Activated CD8-positive, alpha-beta memory T cell treated with anti-CD3 and anti-CD28 coated beads, Interleukin-2, amount 50 U/mL, for 24 hours (primary cell): ENCODE measurements around the gene RTKN2.

ENCODE experiments used
- DNase-seq: peaks from one replicate; pipeline ENCODE4 v3.0.0-alpha.2; 2020; ENCODE audit errors: extremely low read depth

The RTKN2 gene

DNA sequence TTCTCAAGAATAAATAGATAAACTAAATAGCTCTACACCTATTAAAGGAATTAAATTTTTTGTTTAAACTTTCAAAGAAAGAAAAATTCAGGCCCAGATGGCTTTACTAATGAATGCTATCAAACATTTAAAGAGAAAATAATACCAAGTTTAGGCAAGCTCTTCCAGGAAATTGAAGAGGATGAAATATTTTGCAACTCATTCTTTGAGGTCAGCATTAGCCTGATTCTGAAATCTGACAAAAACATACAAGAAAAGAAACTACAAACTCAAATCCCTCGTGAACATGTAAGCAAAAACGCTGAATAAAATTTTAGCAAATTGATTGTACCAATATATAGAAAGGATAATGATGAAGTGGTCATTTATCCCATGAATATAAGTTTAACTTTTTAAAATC lies 93.4 kb downstream of the RTKN2 start:
- DNase-seq = no peak

DNA sequence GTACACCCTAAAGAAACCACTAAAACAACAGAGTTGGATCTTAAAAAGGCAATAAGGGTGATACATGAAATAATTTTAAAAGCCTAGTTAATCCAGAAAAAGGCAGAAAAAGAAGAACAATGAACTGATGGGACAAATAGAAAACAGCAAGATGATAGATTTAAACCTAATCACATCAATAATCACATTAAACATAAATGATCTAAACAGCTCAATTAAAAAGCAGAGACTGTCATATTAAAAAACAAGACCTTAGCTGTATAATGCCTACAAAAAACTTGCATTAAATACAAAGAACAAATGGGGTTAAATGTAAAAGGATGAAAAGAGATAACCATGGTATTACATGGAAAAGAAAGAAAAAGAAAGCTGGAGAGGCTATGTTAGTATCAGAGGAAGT lies 96.2 kb downstream of the RTKN2 start:
- DNase-seq = no peak

DNA sequence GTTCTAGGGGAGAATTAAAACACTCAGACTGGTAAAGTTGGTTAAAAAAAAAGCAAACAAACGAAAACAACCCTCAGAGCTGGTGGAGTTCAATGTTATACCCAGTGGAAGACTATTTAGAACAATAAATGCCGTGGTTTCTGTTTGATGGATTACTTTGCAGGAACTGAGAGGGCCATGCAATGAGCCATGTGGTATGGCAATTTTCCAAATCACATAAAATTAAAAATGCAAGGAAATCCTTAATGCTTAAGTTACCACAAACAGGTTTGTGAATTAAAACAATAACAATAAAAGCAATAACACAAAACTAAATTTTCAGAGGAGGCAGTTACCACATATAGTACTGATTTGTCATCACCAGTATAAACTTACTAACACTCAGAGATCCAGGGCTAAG lies 96.9 kb downstream of the RTKN2 start:
- no peak for DNase-seq

DNA sequence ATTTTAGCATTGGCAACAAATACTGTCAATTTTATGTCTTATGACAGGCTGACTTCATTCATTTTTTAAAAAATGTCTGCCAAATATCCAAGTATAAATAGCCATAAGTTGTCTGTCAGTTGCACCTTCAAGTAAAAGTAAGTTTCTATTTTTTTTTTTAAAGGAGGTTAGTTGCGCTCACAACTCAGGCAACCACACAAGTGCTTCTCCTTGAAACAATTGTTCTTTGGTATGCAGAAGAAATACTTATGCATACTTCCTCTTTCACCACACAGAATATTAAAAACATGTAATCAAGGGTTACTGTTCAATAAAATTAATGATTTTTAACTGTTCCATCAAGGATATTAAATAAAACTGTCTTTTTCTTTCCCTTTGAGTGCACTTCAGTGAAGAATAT lies 97.9 kb downstream of the RTKN2 start:
- DNase-seq = no peak

DNA sequence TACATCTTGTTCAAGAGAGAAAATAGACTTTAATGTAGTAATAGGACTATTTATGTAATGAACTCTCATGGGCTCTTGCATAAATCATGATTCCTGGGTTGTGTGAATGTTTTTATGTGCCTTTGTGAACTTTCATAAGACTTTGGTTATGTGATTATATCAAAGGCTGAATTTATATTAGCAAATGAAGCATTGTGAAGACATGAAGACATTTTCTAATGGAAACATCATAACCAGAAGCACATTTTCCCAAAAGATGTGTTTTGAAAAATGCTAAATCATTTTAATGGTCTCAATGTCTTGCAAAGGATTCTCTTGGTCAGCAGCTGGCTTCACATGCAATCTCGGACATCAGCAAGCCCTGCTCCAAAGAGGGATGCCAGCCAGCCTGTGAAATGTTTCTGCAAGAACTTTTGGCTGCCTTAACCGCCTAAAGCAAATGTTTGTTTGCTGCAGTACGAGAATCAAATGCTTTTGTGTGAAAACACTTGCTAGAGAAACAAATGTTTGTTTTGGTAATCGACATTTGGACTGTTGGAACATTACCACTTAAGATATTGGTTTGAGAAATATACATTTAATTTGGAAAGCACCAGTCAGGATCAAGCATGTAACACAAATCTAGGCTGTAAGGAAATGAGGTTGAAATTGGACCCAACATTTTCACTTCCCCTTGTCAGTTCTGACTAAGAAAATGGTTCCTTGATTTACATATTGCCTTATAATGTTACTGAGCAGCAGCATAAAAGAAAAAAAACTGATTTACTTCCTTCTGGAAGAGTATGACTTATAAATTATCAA lies 102.1 kb downstream of the RTKN2 start:
- DNase-seq = no peak

DNA sequence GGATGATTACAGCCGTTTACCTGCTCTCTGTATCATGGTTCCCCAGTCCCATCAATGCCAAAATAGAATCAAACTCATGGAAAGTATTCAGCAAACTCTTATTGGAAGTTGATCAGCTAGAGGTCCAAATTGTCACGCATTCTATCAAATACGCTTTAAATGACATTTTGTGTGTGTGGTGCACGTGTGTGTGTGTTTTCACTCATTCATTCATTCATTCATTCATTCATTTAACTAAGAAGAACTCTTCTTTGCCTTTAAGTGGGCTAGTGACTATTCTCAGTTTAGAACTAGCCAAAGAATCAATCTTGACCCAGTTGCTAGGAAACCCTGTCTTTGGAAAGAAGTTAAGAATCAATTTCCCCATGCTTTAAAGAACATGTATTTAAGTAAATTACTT lies 102.8 kb downstream of the RTKN2 start:
- no peak for DNase-seq

DNA sequence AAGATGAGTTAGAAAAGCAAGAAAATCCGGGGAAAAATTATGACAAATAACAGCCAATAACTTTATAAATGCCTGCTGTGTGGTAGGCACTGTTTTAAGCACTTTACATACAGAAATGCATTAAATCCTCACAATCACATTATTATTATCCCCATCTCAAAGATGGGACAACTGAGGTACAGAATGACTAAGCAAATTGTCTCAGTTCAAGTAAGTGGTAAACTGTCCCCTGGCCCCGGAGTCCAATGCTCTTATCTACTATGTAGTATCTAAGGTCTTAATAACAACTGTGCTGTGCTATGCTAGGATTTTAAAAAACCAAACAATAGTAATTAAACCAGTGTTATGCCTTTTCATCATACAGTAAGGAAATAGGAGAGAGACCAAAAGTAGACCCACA lies 105.6 kb downstream of the RTKN2 start:
- DNase-seq = no peak

DNA sequence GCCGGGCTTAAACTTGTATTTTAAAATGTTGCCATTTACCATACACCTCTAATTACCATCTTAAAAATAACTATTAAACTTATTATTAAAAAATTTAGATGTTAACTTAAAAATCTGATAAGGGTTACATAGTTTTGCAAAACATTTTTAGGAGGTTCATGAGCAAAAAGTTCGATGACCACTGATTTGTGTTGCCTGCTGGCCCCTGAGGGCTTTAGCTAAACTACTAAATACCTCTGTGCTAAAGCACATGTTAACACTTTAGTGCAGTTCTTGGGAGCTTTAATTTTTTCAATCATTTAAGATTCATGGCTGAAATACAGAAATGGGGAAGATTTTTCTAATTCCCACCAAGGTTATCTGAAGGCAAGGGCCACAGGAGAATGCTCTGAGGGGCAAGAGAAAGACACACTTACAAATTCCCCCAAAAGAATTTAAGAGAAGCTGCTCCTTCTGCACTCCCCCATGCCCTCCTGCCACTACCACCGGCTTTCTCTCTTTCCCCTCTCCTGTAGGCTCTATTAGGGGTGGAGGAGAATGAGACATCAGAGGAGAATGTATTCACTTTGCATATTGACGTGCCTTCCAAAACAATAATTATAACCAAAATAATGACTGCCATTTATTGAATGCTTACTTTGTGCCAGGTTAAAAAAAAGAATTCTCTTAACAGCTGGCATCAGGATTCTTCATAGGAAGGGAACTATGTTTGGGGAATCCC lies 106.2 kb downstream of the RTKN2 start:
- DNase-seq = no peak

DNA sequence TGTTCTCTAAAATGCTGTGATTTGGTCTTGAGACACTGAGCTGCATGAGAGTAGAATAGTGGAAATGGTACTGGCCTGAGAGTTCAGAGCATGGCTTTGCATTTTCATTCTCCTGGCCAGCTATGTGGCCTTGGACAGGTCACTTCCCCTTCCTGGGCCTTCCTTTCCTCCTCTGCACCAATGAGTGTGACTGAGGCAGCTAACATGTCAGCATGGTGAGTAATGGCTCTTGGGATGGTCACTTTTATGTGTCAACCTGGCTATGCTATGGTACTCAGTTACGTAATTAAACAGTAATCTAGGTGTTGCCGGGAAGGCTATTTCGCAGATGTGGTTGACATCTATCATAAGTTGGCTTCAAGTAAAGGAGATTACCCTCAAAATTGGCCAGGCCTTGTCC lies 109.3 kb downstream of the RTKN2 start:
- no peak for DNase-seq

DNA sequence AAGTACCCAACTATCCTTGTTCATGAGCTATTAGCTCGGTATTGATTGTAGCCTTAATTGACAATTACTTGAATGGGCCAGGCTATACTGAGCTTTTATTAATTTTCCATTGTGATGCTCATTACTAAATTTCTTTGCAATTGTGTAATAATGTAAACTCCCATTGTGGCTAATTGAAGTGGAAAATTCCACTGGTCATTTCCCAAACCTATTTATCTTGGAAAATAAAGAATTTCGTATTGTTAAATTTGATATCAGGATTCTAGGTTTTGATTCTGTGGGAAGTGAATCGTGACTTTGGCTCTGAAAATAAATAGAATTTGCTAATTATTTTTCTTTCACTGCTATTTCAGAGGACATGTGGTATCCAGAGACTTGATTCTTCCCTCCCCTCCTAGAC lies 111.0 kb downstream of the RTKN2 start:
- no peak for DNase-seq

DNA sequence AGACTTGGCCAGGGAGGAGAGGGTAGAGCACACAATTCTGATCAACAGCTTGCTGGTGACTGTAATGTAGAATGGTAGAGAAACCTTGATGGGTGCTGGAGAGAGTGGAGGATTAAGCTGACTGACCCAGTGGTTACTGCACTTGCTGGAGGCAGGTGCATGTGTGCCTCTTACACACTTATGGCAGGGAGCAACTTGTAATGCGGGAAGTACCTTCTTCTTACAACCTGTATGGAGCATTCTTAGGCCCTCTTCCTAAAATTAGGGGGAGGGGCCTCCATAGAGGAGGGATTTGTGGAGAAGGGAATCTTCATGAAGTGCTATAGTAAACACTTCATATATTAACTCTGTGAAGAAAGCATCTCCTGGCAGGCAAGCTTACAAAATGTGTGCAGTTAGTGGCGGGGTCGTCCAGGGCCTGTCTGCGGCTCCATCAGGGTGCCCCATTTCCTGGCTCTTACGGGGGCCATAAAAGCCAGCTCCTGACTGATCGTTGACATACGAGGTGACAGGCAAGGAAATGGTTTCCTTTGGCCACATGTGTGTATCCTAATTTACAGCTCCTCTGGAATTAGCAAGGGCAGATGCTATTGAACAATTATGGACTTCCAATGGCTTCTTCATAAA lies 113.5 kb downstream of the RTKN2 start:
- DNase-seq = no peak

DNA sequence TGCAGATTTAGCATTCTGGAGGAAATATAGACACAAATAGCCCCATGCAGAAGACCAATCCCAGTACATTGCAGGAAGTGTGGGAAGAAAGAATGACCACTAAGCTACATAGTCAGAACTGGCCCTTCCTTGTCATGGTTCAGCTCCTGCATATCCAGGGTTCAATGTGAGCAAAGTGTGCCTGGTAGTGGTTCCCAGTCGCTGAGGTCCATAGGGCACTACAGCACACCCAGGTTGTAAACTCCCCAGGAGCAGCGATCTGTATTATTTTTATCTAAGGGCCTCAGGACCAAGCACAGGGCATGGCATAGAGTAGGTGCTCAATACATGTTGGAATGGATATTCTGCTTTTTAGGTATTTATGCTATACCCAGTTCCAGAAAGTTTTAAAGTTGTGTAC lies 114.4 kb downstream of the RTKN2 start:
- DNase-seq = no peak

DNA sequence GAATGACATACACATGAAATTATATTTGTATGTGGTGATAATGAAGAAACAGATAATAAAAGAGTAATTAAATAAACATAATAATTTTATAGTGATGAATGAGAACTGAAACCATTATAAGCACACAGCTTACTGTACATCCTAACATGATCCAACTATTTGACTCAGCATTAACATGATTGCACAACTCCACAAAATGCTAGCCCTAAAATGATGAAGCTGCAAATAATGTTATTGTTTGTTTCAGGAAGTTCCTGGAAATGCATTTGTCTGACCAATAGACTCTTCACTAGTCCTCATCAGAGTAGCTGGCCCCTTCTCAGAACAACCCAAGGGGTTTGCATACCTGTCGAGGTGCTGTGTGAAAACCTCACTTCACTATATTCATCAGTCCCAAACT lies 115.5 kb downstream of the RTKN2 start:
- no peak for DNase-seq

DNA sequence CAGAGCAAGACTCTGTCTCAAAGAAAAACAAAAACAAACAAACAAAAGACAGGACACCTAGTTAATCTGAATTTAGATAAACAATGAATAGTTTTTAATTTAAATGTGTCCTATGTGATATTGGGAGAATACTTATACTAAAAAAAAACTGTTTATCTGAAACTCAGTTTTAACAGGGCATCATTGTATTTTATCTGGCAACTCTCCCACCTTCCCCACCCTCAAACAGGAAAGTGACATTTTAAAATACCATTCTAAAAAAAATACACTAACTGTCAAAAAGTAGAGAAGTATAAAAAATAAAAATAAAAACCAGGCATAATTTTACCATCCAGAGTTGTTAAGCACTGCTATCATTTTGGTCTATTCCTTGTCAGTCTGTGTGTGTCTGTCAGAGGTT lies 119.0 kb downstream of the RTKN2 start:
- DNase-seq = no peak

DNA sequence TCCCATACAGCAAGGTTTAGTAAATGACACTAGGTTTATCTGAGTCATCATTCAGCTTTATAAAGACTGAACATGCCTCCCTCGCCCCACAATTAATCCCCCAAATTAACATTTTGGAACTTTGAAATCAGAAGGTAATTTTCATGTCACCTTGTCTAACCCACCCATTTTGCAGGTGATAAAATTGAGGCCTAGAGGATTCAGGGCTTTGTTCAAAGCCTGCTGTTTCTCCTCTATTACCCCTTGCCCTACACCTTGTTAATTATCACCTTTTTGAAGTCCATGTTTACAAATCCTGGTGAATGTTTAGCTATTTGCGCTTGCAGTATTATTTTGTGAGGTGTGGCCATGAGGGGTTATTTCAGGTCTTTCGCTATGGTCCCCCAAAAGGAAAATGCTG lies 120.5 kb downstream of the RTKN2 start:
- DNase-seq = no peak

DNA sequence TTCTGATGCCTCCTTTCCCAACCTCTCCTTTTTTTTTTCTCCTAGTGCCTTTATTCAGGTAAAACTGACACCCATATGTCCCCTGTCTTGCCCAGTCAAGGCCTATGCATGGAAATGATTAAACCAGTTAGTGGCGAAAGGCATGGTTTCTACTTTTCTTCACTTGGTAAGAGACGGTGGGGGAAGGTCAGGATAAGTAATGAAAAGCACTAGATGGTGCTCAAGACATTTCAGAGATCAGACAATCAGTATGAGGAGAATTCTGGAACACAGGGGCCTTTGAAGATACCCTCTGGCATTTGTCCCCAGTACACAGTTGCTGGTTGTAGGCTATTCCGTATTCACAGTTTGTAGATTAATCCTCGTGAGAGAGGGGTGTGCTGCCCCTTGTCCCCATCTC lies 121.2 kb downstream of the RTKN2 start:
- DNase-seq = no peak

DNA sequence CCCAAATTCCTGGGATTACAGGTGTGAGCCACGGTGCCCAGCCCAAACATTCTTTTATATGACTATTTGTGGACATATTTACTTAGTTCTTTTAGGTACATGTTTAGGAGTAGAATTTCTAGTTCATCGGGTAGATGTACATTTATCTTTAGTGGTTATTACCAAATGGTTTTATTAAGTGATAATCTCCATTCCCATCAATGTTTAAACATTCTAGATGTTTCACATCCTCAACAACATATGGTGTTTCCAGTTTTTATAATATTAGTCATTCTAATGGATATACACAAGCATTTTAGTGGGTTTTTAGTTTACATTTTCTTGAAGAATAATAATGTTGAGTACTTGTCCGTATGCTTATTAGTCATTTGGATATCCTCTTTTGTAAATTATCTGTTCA lies 131.7 kb downstream of the RTKN2 start:
- DNase-seq = no peak

DNA sequence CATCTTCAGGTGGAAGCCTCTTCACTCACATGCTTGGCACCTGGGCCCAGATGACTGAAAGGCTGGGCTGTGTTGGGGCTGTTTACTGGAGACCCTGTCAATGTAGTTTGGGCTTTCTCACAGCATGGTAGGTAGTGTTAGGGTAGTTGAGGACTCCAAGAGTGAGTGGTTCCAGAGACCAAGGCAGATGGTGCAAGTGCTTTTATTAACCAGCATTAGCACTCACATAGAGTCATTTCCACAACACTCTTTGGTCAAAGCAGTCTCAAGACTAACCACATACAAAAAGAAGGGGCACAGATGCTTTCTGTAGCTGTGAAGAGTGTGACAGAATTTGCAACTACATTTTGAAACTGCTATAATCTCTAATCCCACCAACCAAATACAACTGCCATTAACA lies 135.0 kb downstream of the RTKN2 start:
- no peak for DNase-seq
